Lung (tissue), 12 donors: ENCODE results near the gene TPTE. TPM values are rescaled to one million over a fixed set of nuclear protein-coding genes. Genes with fewer than 3 reads are reported as not detected.
"Not testable (repeated sequence)": the region's sequence is repeated elsewhere in the genome, so short reads cannot be mapped to it uniquely, and the experiment has no call there.

Source experiments
- ATAC-seq: fragments of 200-7000 bp; cut with Tn5 transposase; one replicate; pipeline ENCODE4 v1.9.1; 2020; ENCODE audit warnings: moderate number of reproducible peaks; ENCODE audit not compliant: insufficient read depth, low FRiP score
- DNase-seq, 3 donors: peaks; one replicate each; pipeline ENCODE4 v3.0.0-alpha.2; 2013 to 2017
- H3K27ac ChIP-seq, 2 donors: one replicate each; pipeline ENCODE4 v1.5.1; 2013; ENCODE audit warnings: mild to moderate bottlenecking in 2 of 2, moderate library complexity in 2 of 2, control low read depth in 1 of 2, inconsistent platforms in 1 of 2, low read depth in 1 of 2, low read length in 1 of 2
- H3K27me3 ChIP-seq, 3 donors: one replicate each; pipeline ENCODE4 v1.5.1; 2013; ENCODE audit warnings: low read length in 2 of 3; ENCODE audit not compliant: control insufficient read depth in 3 of 3, insufficient read depth in 3 of 3
- H3K36me3 ChIP-seq, 4 donors: one replicate each; pipeline ENCODE4 v1.5.1; 2013; ENCODE audit warnings: low read length in 4 of 4, mild to moderate bottlenecking in 1 of 4, moderate library complexity in 1 of 4; ENCODE audit not compliant: control insufficient read depth in 4 of 4, insufficient read depth in 4 of 4
- H3K4me1 ChIP-seq, 5 donors: one replicate each; pipeline ENCODE4 v1.5.1; 2013; ENCODE audit warnings: low read length in 5 of 5, mild to moderate bottlenecking in 2 of 5, moderate library complexity in 1 of 5; ENCODE audit not compliant: control insufficient read depth in 5 of 5, insufficient read depth in 5 of 5
- H3K4me3 ChIP-seq: one replicate; pipeline ENCODE4 v1.5.1; 2013; ENCODE audit warnings: mild to moderate bottlenecking, control low read depth, moderate library complexity
- H3K9ac ChIP-seq, 2 donors: one replicate each; pipeline ENCODE4 v1.5.1; 2013; ENCODE audit warnings: low read length in 2 of 2, control low read depth in 1 of 2; ENCODE audit not compliant: insufficient read depth in 1 of 2
- H3K9me3 ChIP-seq, 4 donors: one replicate each; pipeline ENCODE4 v1.5.1; 2013; ENCODE audit warnings: low read length in 3 of 4, mild to moderate bottlenecking in 1 of 4, moderate library complexity in 1 of 4; ENCODE audit not compliant: control insufficient read depth in 4 of 4, insufficient read depth in 3 of 4
- CTCF ChIP-seq: IDR thresholded peaks from 2 replicates; pipeline ENCODE4 v1.5.1; 2012; ENCODE audit warnings: mild to moderate bottlenecking; ENCODE audit errors: control extremely low read depth, extremely low read depth
- WGBS, 2 donors: extraction: QIAGEN DNeasy Blood & Tissue Kit; methylation state at CpG; one replicate each; pipeline ENCODE4 v1.1.7; 2013; 5-methylcytosine and 5-hydroxymethylcytosine counted together
- polyA plus RNA-seq, 2 donors: library from polyadenylated mRNA; stranded (reverse); fragments of 200-250 nt; gene quantifications; one replicate each; pipeline ENCODE4 v1.2.1, GENCODE V29; 2013
- total RNA-seq, 2 donors: library from RNA; depleted of rRNA in 1 of 2; stranded (reverse); fragments of >200 nt in 1 of 2; gene quantifications; one replicate each; pipeline ENCODE4 v1.2.1, GENCODE V29; 2014 to 2021
- donor health status: control.
- donor health status: control.
- donor health status: Bipolar disorder and iron deficiency.
- donor health status: healthy.
- donor health status: DM: yes; HTN: yes; CAD: no.

TPTE gene
- total and polyA plus RNA-seq, 4 donors: not detected

GRCh38 chr21:10548331-10548954, 27.1 kb downstream of the TPTE start:
- H3K9ac ChIP-seq, H3K27ac ChIP-seq, DNase-seq, H3K4me3 ChIP-seq, ATAC-seq, H3K36me3 ChIP-seq, H3K27me3 ChIP-seq, H3K4me1 ChIP-seq: not testable (repeated sequence)
- 75 to 87% methylated on average over 2 of the region's 2 CpGs for WGBS, 2 donors
- peaks cover 0 to 13% (median 8%) of the 10 kb centered on the region in 4 donors for H3K9me3 ChIP-seq

GRCh38 chr21:10570803-10571202, 49.4 kb downstream of the TPTE start:
- not testable (repeated sequence) for H3K27ac ChIP-seq, DNase-seq, H3K4me1 ChIP-seq, H3K27me3 ChIP-seq, H3K9ac ChIP-seq, H3K36me3 ChIP-seq, H3K4me3 ChIP-seq, ATAC-seq
- H3K9me3 ChIP-seq: peaks cover 5 to 35% (median 17%) of the 10 kb centered on the region in 4 donors
- WGBS, 2 donors: 44 to 48% methylated on average over 2 of the region's 2 CpGs

GRCh38 chr21:10574531-10575310, 53.3 kb downstream of the TPTE start:
- 73 to 75% methylated on average over 15 to 16 of the region's 16 CpGs for WGBS, 2 donors
- H3K4me1 ChIP-seq, ATAC-seq, H3K4me3 ChIP-seq, H3K27ac ChIP-seq, DNase-seq, H3K9ac ChIP-seq, H3K36me3 ChIP-seq, H3K27me3 ChIP-seq: not testable (repeated sequence)
- peaks cover 2 to 43% (median 17%) of the 10 kb centered on the region in 4 donors for H3K9me3 ChIP-seq

- no peaks in the 10 kb centered on the region for H3K4me1 ChIP-seq
- DNase-seq: no peak
- no peak for ATAC-seq
- H3K27ac ChIP-seq: no peak overlapping the region
- H3K27me3 ChIP-seq: no peaks in the 10 kb centered on the region
- H3K36me3 ChIP-seq: no peaks in the 10 kb centered on the region
- H3K4me3 ChIP-seq: no peak overlapping the region
- no peak overlapping the region for H3K9ac ChIP-seq
- H3K9me3 ChIP-seq: peaks cover 2 to 48% (median 15%) of the 10 kb centered on the region in 4 donors
- no peak for TF ChIP-seq CTCF
- 66 to 79% methylated on average over 2 of the region's 2 CpGs for WGBS, 2 donors
These were observed 53.9 kb downstream of the TPTE start for GRCh38 chr21:10575311-10575667.

GRCh38 chr21:10578910-10579309, 57.5 kb downstream of the TPTE start:
- H3K9ac ChIP-seq, H3K27ac ChIP-seq, H3K36me3 ChIP-seq, DNase-seq, H3K27me3 ChIP-seq, H3K4me1 ChIP-seq, ATAC-seq, H3K4me3 ChIP-seq: not testable (repeated sequence)
- peaks cover 2 to 46% (median 10%) of the 10 kb centered on the region in 4 donors for H3K9me3 ChIP-seq

GRCh38 chr21:10589115-10589514, 67.7 kb downstream of the TPTE start:
- WGBS, 2 donors: 3% methylated on average over 1 of the region's 1 CpG; no CpG with 5 or more reads in 1 of the 2 donors
- DNase-seq: not testable (repeated sequence)

GRCh38 chr21:10607074-10607473, 85.7 kb downstream of the TPTE start:
- not testable (repeated sequence) for H3K4me3 ChIP-seq, H3K27ac ChIP-seq, H3K9ac ChIP-seq, ATAC-seq, DNase-seq, H3K4me1 ChIP-seq, H3K27me3 ChIP-seq, H3K36me3 ChIP-seq
- WGBS, 2 donors: 66 to 75% methylated on average over 7 of the region's 7 CpGs
- peaks cover 4 to 20% (median 5%) of the 10 kb centered on the region in 4 donors for H3K9me3 ChIP-seq

More at GRCh38 chr21:10589115-10589514, 67.7 kb downstream of the TPTE start:
- not testable (repeated sequence) for H3K36me3 ChIP-seq, H3K4me1 ChIP-seq, H3K4me3 ChIP-seq, H3K27ac ChIP-seq, H3K27me3 ChIP-seq, ATAC-seq, H3K9ac ChIP-seq
- H3K9me3 ChIP-seq: peaks cover 0 to 11% (median 2%) of the 10 kb centered on the region in 4 donors
